Measurements from ENCODE around the gene IFIT1. TPM values are rescaled to one million over a fixed set of nuclear protein-coding genes. Genes with fewer than 3 reads are reported as not detected.
A peak's percentile ranks its signal among the peaks of the same experiment; 100 is the strongest.

IFIT1 gene
- total RNA-seq, 1 donor from 2014 or later: 71.8 TPM

GRCh38 chr10:89414146-89414878 is 21.9 kb downstream of the IFIT1 start, which contains the start of gene IFIT5:
IFIT5 (plus strand) TSS chr10:89414568; CDS start chr10:89414799, 231 bp downstream.
- Histone ChIP-seq H3K36me3 (peaks cover 14% of the 10 kb centered on the region), H3K27ac (peak within 1 kb of the TSS; percentile 93), H3K4me1 (peaks cover 57% of the 10 kb centered on the region), H3K4me3 (peak within 1 kb of the TSS; percentile 76), H3K27me3 (ENCODE audit: low read depth) (no peaks in the 10 kb centered on the region), H3K9me3 (no peaks in the 10 kb centered on the region)
- no peak for TF ChIP-seq CTCF (IDR thresholded peaks at IDR 0.05)
- DNase-seq: peak; percentile 85
- intact Hi-C loops (cut with DNase I): no loop called here
- ATAC-seq: peak; percentile 94

- intact Hi-C loops (cut with DNase I): no loop called here
- ATAC-seq (peak; percentile 81 to 82), DNase-seq (peak; percentile 68)
- peak overlapping the region; percentile 76 for H3K4me3 ChIP-seq
- H3K27ac ChIP-seq: peak overlapping the region; percentile 93
- no peaks in the 10 kb centered on the region for H3K9me3 ChIP-seq
- peaks cover 17% of the 10 kb centered on the region for H3K36me3 ChIP-seq
- no peak for TF ChIP-seq CTCF (IDR thresholded peaks at IDR 0.05)
- H3K4me1 ChIP-seq: peaks cover 64% of the 10 kb centered on the region
- no peaks in the 10 kb centered on the region for H3K27me3 ChIP-seq (ENCODE audit: low read depth)
These were observed 22.7 kb downstream of the IFIT1 start for GRCh38 chr10:89414879-89415821.

- intact Hi-C loops (cut with DNase I): no loop called here
- no peak overlapping the region for H3K27ac ChIP-seq
- no peaks in the 10 kb centered on the region for H3K9me3 ChIP-seq
- peaks cover 68% of the 10 kb centered on the region for H3K4me1 ChIP-seq
- H3K36me3 ChIP-seq: peaks cover 17% of the 10 kb centered on the region
- H3K4me3 ChIP-seq: no peak overlapping the region
- no peaks in the 10 kb centered on the region for H3K27me3 ChIP-seq (ENCODE audit: low read depth)
- ATAC-seq: no peak
- no peak for TF ChIP-seq CTCF (IDR thresholded peaks at IDR 0.05)
- no peak for DNase-seq
These were observed 24.0 kb downstream of the IFIT1 start for GRCh38 chr10:89416465-89416864.

GRCh38 chr10:89419548-89419947 is 27.1 kb downstream of the IFIT1 start:
- H3K36me3 ChIP-seq: peaks cover 17% of the 10 kb centered on the region
- no peak overlapping the region for H3K4me3 ChIP-seq
- no peak for DNase-seq
- peak; percentile 33 for TF ChIP-seq CTCF (IDR thresholded peaks at IDR 0.05)
- ATAC-seq: no peak
- no peaks in the 10 kb centered on the region for H3K9me3 ChIP-seq
- H3K27ac ChIP-seq: no peak overlapping the region
- no peaks in the 10 kb centered on the region for H3K27me3 ChIP-seq (ENCODE audit: low read depth)
- H3K4me1 ChIP-seq: peaks cover 58% of the 10 kb centered on the region
- intact Hi-C loops (cut with DNase I): no loop called here

- no peak for DNase-seq
- Histone ChIP-seq H3K4me1 (peaks cover 48% of the 10 kb centered on the region), H3K27ac (no peak overlapping the region), H3K9me3 (no peaks in the 10 kb centered on the region), H3K4me3 (no peak overlapping the region), H3K27me3 (ENCODE audit: low read depth) (no peaks in the 10 kb centered on the region), H3K36me3 (peaks cover 17% of the 10 kb centered on the region)
- no peak for TF ChIP-seq CTCF (IDR thresholded peaks at IDR 0.05)
- intact Hi-C loops (cut with DNase I): no loop called here
- ATAC-seq: peak; percentile 80 to 86
These were observed 28.6 kb downstream of the IFIT1 start for GRCh38 chr10:89421018-89421476.
